ENCODE results near the gene C11orf97.

GRCh38 chr11:94472916-94473799, 39.1 kb upstream of the C11orf97 start:
- TF ChIP-seq FOS (IDR thresholded peaks at IDR 0.05; ENCODE audit: borderline replicate concordance, insufficient read depth, low read length) (no peak), CTCF (IDR thresholded peaks at IDR 0.05; ENCODE audit: extremely low read depth in 1 of 2, insufficient read depth in 1 of 2, low read depth in 1 of 2, low read length in 2 of 2) (no peak), POLR2A (IDR thresholded peaks at IDR 0.05; ENCODE audit: low read depth, low read length) (no peak), EZH2 (IDR thresholded peaks at IDR 0.05; ENCODE audit: borderline replicate concordance, low read depth, low read length, severe bottlenecking) (no peak), MYC (IDR thresholded peaks at IDR 0.05; ENCODE audit: low read depth, low read length) (no peak), POLR2AphosphoS5 (IDR thresholded peaks at IDR 0.05; ENCODE audit: insufficient read depth, low read depth, low read length) (no peak), GATA2 (IDR thresholded peaks at IDR 0.05; ENCODE audit: insufficient read depth, insufficient read length, low read depth, low read length) (no peak)
